HG03095 (cell line): ENCODE results near the gene RARRES2.

ENCODE experiments used
- ATAC-seq: cut with Tn5 transposase; IDR thresholded peaks from one replicate; pipeline ENCODE4 v1.9.1; 2021; ENCODE audit warnings: moderate library complexity; ENCODE audit not compliant: unreplicated experiment

Gene RARRES2

DNA sequence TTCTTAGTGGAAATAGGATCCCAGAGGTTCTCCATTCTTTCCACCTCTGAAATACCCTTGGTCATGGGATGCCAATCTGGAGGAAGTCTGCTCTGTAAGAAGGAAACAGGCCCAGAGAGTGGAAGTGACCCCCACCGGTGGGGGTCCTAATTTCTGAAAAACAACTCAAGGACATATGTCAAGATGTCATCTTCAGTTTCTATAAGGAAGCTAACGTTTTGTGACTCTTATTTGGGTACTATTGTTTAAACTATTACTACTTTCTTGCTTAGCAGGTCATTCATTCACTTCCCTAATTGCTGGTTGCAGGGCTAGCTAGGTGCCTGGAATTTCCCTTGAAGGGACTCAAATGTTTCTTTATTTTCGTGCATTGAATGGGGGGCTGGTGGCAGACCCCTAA is 35.8 kb upstream of the RARRES2 start:
- ATAC-seq: no peak

DNA sequence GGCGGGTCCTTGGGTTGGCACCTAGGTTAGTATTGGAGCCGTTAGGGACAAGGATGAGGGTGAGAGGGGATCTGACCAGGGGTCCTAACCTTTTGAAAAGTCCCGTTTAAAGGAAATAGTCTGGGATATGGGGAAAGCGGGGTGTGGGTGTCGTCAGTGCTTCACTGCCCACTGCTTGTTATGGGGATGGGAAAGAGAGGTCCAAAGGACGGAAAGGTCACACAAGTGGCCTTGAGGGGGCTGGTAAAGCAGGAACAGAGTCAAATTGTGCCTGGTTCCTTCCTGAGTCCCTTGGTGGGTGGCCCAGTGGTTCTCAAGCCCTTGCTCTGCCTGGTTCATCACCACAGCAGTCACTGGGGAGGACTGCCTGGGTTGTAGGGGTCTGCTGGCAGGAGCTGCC is 35.1 kb upstream of the RARRES2 start:
- no peak for ATAC-seq

DNA sequence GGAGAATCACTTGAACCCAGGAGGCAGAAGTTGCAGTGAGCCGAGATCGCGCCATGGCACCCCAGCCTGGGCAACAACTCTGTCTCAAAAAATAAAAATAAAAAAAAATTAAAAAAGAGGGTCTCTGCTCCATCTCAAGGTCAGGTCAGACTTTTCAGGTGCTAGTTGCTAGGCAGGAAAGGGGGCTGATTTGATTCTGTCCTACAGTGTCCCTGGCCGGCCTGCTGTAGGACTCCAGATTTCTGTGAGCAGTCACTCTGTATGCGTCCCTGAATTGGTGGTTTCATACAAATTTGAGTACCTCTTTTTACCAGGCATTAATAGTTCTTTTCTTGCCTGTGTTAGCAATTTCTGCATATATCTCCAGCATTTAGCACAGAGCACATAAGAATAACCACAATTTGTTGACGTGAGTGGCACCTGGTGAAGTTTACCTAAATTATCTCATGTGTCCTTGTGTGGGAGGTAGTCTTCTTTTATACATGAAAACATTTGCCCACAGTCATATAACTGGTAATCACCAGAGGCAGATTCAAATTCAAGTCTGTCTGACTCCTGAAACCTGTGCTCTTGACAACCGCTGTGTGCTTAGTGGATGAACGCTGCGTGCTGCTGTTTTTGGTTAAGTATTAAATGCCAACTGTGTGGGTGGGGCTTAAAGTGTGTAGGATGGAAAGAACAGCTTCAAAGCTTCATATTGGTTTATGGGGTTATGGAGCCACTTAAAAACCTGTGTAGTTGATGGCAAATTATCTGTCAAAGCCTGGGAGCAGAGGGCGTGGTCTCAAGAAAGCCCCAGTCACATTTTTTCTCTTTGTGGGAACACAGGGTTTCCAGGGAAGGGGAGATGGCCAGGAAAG is 34.5 kb upstream of the RARRES2 start:
- no peak for ATAC-seq

DNA sequence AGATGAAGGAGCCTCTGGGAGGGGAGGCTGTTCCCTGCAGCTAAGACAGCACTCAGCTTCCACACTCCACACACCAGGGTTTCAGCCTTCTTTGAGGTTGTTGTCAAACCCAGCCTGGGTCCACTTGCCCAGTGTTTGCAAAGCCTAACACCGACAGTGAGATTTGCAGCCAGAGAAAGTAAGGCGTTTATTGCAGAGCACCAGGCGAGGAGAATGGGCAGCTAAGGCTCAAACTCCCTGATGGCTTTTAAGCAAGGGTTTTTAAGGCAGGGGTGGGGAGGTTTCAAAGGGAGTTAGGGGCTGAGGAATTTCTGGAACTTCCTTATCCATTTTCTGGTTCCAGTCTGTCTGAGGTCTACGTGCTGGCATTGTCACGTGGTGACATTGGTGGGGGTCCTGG is 33.0 kb upstream of the RARRES2 start:
- ATAC-seq: no peak

DNA sequence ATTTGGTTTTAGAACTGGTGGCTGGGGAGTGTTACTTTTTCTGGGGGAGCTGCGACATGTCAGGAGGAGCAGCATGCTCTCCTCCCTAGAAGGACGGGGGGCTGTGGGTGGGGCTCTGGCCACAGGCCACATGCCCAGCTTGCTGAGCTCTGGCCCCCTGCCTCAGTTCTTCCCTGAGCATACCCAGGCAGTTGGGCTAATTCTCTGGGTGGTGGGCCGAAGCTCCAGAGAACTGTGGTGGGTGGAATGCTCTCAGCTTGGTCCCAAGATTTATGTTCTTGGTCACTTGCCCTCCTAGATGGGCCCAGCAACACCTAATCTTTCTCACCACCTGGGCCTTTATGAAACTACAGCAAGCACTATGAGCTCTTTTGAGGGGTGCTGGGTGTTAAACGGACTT is 32.6 kb upstream of the RARRES2 start:
- ATAC-seq: no peak

DNA sequence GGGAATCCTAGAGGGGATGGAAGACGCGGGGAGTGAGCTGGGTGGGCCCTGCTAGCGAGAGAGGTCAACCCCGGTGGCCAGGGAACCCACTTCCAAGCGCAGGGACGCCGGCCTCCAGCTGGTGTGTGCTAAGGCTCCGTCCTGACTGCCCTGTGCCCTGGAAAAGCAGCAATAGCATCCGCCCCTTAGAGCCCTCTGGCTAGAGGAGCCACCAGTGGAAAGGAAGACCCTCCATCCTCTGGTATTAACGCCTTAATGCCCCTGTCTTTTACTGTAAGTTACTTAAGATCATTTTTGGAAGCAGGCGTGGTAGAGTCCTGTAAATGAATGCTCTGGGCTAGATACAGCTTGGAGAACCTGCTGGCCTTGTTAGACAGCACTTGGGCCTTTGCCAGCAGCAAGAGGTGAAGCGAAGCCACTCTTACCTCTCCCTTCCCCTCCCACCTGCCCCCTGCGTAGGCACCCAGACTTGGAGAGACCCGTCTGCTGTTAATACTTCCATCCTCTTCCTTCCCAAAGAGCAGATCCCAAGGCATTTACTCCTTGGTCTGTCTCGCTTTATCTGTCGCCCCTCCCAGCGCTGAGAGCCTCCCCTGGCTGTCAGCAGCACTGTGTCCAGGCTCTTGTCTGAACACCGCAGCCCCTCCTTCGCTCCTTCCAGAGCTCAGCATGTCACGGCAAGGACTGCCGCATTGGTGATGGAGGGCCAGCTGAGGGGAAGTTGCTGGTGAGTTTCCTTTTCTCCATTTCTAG is 31.8 kb upstream of the RARRES2 start:
- no peak for ATAC-seq

DNA sequence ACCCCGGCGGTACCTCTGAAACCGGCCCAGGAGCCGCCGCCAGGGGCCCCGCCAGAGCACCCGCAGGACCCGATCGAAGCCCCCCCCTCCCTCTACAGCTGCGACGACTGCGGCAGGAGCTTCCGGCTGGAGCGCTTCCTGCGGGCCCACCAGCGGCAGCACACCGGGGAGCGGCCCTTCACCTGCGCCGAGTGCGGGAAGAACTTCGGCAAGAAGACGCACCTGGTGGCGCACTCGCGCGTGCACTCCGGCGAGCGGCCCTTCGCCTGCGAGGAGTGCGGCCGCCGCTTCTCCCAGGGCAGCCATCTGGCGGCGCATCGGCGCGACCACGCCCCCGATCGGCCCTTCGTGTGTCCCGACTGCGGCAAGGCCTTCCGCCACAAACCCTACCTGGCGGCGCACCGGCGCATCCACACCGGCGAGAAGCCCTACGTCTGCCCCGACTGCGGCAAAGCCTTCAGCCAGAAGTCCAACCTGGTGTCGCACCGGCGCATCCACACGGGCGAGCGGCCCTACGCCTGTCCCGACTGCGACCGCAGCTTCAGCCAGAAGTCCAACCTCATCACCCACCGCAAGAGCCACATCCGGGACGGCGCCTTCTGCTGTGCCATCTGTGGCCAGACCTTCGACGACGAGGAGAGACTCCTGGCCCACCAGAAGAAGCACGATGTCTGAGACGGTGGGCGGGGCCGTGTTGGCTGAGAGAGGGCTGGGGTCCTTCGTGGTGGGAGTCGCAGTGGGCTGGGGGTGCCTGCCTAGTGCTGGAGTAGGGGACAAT is 31.0 kb upstream of the RARRES2 start:
- ATAC-seq: no peak

DNA sequence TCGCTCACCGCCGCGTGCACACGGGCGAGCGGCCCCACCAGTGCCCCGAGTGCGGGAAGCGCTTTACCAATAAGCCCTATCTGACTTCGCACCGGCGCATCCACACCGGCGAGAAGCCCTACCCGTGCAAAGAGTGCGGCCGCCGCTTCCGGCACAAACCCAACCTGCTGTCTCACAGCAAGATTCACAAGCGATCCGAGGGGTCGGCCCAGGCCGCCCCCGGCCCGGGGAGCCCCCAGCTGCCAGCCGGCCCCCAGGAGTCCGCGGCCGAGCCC is 30.5 kb upstream of the RARRES2 start:
- no peak for ATAC-seq

DNA sequence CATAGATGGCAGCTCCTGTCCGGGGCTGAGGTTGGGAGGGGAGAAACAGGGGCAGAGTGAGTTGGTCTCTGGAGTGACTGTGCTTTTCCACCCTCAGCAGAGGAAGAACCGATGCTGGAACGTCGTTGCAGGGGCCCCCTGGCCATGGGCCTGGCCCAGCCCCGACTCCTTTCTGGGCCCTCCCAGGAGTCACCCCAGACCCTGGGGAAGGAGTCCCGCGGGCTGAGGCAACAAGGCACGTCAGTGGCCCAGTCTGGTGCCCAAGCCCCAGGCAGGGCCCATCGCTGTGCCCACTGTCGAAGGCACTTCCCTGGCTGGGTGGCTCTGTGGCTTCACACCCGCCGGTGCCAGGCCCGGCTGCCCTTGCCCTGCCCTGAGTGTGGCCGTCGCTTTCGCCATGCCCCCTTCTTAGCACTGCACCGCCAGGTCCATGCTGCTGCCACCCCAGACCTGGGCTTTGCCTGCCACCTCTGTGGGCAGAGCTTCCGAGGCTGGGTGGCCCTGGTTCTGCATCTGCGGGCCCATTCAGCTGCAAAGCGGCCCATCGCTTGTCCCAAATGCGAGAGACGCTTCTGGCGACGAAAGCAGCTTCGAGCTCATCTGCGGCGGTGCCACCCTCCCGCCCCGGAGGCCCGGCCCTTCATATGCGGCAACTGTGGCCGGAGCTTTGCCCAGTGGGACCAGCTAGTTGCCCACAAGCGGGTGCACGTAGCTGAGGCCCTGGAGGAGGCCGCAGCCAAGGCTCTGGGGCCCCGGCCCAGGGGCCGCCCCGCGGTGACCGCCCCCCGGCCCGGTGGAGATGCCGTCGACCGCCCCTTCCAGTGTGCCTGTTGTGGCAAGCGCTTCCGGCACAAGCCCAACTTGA is 29.9 kb upstream of the RARRES2 start:
- ATAC-seq: no peak

DNA sequence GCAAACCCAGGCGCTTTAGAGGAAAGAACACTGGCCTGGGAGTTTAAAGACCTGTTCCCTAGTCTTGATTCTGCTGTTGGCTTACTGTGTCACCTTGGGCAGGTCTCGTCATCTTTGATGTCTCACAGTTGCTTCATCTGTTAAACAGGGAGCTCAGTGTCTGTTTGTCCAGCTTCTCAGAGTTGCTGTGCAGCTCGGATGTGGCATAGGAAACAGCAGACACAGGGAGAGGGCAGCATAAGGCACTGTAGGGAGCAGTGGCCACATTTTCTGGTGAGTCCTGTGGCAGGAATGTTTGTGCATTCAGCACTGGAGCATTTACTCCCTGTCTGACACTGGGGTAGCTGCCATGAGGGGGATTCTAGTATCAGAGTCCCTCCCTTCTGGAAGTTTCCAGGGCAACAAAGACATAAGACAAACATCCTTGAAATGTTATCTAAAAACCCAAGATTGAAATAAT is 29.2 kb upstream of the RARRES2 start:
- ATAC-seq: no peak

DNA sequence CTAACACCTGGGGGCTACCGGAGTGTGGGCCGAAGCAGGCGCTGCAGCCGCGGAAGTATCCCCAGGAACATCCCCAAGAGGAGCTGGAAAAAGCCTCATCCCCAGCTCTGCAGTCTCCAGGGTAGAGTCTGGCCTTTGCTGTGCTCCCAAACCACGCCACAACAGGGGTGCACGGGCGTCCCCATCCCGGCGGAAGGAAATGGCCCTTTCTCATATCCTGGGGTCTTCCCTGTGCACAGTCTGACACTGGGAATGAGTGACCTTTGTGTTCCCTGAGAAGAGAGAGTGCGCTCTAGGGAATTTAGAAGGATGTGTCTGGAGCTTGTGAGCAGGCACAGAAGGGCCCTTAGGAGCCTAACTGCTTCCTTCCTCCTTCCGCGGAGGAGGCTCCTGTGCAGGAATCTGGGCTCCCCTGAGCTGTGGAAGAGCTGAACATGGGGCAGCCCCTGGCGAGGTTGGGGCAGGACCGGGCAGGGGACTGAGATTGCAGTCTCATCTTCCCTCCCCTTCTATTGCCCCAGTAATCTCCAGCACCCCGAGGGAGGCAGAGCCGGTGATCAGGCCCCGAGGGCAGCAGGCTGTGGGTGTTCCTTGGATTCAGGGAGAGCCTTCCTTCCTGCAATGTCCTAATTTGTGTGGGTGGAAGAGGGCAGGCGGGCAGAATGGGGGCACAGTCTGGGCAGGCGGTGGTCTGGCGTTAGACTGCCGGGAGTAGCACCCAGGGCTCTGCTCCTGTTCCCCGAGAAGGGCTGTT is 28.5 kb upstream of the RARRES2 start:
- no peak for ATAC-seq

DNA sequence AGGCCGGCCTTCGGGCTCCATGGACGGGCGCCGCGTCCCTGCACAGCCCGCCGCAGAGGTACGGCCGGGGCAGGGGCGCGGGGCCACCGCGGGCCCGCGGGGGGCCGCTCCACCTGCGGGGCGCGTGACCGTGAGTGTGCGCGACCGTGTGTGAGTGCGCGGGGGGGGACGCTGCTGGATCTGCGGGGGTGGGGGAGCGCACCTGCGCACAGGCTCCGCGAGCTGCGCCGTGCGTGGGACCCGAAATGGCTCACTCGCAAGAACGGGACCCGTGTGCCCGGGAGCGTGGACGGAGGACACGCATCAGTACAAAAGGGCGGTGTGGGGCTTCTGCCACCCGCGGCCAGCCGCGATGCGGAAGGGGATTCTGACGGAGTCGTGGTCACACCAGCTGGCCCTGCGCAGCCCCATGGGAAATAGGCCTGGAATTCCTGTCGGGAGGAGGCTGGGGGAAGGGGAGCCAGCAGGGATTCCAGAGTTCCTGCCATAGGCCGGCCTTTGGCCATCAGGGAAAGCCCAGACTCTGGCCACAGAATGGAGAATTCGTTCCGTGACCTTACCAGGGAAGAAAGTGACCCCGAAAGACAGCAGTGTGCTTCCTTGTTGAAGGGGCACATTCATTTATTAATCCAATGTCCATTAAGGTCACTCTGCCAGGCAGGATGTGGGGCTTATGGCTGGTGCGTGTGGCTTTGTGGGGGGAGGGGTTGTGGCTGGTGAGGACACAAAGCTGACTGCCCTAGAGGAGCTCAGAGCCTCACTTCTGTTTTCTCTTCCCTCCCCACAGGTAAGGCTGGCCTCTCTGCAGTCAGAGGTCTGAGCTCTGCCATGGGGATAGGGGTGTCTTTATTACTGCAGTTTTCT is 27.7 kb upstream of the RARRES2 start:
- ATAC-seq: peak; percentile 39

DNA sequence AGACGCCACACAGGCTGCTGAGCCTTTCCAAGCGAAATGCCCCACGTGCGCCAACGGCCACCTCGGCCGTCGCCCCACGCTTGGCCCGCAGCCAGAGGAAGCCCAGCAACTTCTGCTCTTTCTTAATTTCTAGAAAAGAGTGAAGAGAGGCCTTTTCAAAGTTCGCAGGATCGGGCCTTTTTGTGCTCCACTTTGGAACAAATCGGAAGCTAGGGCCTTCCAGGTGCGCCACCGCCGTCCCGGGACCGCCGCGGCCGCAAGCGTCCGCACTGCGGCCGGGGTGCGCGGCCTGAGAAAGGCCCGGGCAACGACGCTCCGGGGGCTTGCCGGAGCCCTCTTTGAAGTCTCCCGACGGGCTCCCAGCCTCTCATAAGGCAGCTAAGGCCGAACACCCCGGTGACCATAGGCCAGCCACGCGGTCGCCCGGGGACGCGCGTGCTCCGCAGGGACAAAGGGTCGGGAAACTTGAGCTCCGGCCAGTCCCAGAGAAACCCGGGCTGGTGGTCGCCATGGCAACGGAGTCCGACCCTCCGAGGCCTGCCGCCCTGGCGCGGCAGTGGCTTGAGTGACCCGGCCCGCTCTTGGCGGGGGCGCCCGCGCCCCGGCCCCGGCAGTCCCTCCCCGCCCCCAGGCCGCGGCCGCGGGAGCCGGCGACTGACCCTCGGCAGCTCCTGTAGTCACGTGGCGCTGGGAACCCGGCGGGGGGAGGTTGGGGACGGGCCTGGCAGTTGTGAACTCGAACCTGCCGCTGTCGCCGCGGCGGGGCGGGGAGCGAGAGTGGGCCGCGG is 26.9 kb upstream of the RARRES2 start, which contains the start of gene REPIN1:
Gene REPIN1 (plus strand): TSS at position 727 of the 788 bp plus-strand sequence. CDS start 890 bp downstream, outside the sequence.
- ATAC-seq: peak; percentile 43

DNA sequence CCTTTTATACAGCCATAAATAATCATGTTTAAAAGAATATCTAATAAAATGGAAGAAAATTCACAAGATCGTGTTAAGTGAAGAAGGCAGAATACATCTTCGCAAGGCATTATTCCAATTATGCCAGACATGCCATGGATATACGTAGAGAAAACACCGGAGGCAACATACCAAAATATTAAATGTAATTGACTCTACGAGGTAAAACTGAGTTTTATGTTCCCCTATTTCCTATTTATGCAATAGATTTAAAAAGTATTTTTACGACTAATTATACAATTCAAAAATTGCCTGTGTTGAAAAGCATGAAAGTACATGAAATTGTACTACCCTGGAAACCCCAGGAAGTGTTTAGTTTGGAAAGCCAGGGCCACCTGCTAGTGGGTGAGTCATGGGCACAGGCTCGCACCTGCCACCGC is 26.3 kb upstream of the RARRES2 start:
- ATAC-seq: no peak

DNA sequence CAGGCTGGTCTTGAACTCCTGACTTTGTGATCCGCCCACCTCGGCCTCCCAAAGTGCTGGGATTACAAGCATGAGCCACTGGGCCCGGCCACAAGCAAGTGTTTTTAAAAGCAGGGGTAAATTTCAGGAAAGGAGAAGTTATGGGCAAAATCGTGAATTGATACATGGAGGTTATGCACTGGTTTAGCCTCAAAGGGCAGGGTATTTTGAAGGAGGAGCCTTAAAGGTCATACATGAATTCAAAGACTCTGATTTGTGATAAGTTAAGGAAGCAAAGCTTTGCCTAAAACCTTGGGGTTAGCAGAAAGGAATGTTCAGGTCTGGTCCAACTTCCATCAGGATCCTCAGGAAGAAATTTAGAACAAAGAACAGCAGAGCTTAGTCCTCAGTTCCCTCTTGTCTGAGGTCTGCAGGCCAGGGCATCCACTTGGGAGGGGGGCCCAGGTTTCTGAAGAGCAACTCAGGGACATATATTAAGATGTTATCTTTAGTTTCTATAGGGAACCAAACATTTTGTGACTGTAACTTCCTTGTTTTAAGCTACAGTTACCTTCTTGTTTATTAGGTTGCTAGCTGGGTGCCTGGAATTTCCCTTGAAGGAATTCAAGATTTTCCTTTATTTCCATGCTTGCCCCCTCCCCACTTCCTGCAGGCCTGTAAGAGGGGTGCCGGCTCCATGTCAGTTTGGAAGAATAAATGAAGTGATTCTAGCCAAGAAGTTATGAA is 24.4 kb upstream of the RARRES2 start:
- no peak for ATAC-seq

DNA sequence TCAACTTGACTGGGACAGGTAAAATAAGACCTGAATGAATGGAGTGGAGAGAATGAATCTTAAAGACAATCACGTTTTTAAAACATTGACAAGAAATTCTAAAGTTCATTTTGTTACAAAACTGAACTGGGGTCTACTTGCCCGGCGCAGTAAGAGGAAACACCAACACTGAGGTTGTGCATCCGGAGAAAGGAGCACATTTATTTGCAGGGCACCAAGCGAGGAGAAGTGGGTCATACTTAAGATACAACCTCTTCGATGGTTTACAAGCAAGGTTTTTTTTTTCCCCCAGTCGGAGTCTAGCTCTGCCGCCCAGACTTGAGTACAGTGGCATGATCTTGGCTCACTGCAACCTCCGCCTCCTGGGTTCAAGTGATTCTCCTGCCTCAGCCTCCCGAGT is 23.8 kb upstream of the RARRES2 start:
- ATAC-seq: no peak

DNA sequence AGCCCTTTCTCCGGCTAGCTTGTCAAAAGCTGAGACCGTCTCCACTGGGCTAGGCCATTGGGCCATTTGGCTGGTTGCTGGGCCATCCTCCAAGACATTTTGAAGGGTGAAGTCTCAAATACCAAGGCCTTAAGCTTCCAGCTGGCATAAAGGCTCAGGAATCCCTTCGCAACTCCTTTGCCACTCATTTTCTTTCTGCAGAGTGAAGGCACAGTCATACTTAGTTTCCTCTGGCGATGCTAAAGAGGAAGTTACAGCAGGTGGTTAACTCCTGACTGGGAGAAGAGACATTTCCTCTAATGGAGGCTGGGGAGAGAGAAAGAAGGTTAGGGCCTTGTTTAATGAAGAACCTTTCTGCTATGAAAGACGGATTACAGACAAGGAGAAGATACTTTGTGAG is 22.4 kb upstream of the RARRES2 start:
- peak; percentile 30 for ATAC-seq
